Panc1 (cell line): ENCODE data around the gene CYTL1. TPM values are rescaled to one million over a fixed set of nuclear protein-coding genes. Genes with fewer than 3 reads are reported as not detected.

Experiments
- ATAC-seq: fragments of 200-7000 bp; cut with Tn5 transposase; 2 replicates; pipeline ENCODE4 v1.9.1; 2020; ENCODE audit warnings: mild to moderate bottlenecking, moderate library complexity
- BruUV-seq: library from RNA; stranded (reverse); fragments of 400-500 nt; replicated peaks from 2 replicates; lab custom pipeline; 2021; lab: Mats Ljungman, UMichigan
- CTCF ChIA-PET: fragments of 300-600 bp; sonication (Branson Sonifier 250); formaldehyde crosslinking; loops from one replicate; lab custom pipeline; 2022; ENCODE audit warnings: antibody characterized with exemption; lab: Charles Lee
- POLR2A ChIA-PET: fragments of 300-600 bp; sonication (Branson Sonifier 250); formaldehyde crosslinking; loops from one replicate; lab custom pipeline; 2022; ENCODE audit warnings: antibody characterized with exemption; lab: Charles Lee
- DNase-seq: peaks from one replicate; pipeline ENCODE4 v3.0.0-alpha.2; 2010; ENCODE audit warnings: low read depth, low spot score
- H3K27ac ChIP-seq: 2 replicates; pipeline ENCODE4 v1.5.1; 2011; ENCODE audit warnings: mild to moderate bottlenecking, low read length, inconsistent platforms
- H3K27me3 ChIP-seq: fragments of 200-500 bp; sonication (Bioruptor generic); 2 replicates; pipeline ENCODE4 v1.6.0; 2014; ENCODE audit warnings: low read length, inconsistent platforms; ENCODE audit not compliant: control insufficient read depth, insufficient read depth
- H3K36me3 ChIP-seq: fragments of 200-500 bp; sonication (Bioruptor generic); 2 replicates; pipeline ENCODE4 v1.5.1; 2014; ENCODE audit warnings: inconsistent platforms, mild to moderate bottlenecking, low read length, moderate library complexity; ENCODE audit not compliant: control insufficient read depth, insufficient read depth
- H3K4me1 ChIP-seq: 2 replicates; pipeline ENCODE4 v1.5.1; 2011; ENCODE audit warnings: inconsistent platforms, mild to moderate bottlenecking, low read length, moderate library complexity; ENCODE audit not compliant: control insufficient read depth, insufficient read depth
- H3K4me3 ChIP-seq, 2 experiments: 2 replicates each; pipeline ENCODE4 v1.5.1; 2011 to 2012; ENCODE audit warnings: low read depth in 2 of 2, low read length in 2 of 2, mild to moderate bottlenecking in 2 of 2, inconsistent platforms in 1 of 2, moderate library complexity in 1 of 2
- H3K9me3 ChIP-seq: fragments of 200-500 bp; sonication (Bioruptor generic); 2 replicates; pipeline ENCODE4 v1.5.1; 2014; ENCODE audit warnings: low read depth, mild to moderate bottlenecking, inconsistent platforms, low read length, moderate library complexity; ENCODE audit not compliant: control insufficient read depth, insufficient read depth
- CTCF ChIP-seq: fragments of 450-650 bp; IDR thresholded peaks from 2 replicates; pipeline ENCODE4 v1.5.1; 2017; ENCODE audit warnings: mild to moderate bottlenecking
- POLR2AphosphoS5 ChIP-seq: IDR thresholded peaks from 2 replicates; pipeline ENCODE4 v1.6.1; 2012; ENCODE audit warnings: mild to moderate bottlenecking, low read depth, low read length, moderate library complexity
- REST ChIP-seq, 2 experiments: IDR thresholded peaks; 2 replicates each; pipeline ENCODE4 v1.6.1; 2011 to 2012; ENCODE audit warnings: low read depth in 2 of 2, control low read depth in 1 of 2, low read length in 1 of 2, mild to moderate bottlenecking in 1 of 2, moderate library complexity in 1 of 2; ENCODE audit not compliant: insufficient read depth in 1 of 2
- SIN3A ChIP-seq: IDR thresholded peaks from 2 replicates; pipeline ENCODE4 v1.6.1; 2012; ENCODE audit warnings: low read depth, mild to moderate bottlenecking, low read length, moderate library complexity, borderline replicate concordance; ENCODE audit not compliant: insufficient read depth
- TCF7L2 ChIP-seq: IDR thresholded peaks from 2 replicates; pipeline ENCODE4 v1.6.1; 2011; ENCODE audit warnings: mild to moderate bottlenecking, low read depth, low read length, inconsistent platforms
- in situ Hi-C: cut with HindIII; loops from 2 replicates; pipeline ENCODE4 v1.10.0; 2016; ENCODE audit warnings: low sequenced_read_pairs, low pct_unique_long_range_greater_than_20kb
- intact Hi-C: fragments of 100-400 bp; cut with micrococcal nuclease; formaldehyde crosslinking; loops from one replicate; pipeline ENCODE4 v1.10.0; 2022; ENCODE audit not compliant: unreplicated experiment
- total RNA-seq: library from RNA; stranded (reverse); gene quantifications from one replicate; pipeline ENCODE4 v1.2.1, GENCODE V29; 2021; ENCODE audit not compliant: unreplicated experiment

CYTL1 gene
- total RNA-seq, 1 experiment from 2014 or later: not detected

GRCh38 chr4:5034206-5034605 lies 14.9 kb upstream of the CYTL1 start:
- Histone ChIP-seq H3K9me3 (no peaks in the 10 kb centered on the region), H3K27ac (no peak overlapping the region), H3K4me1 (peaks cover 14% of the 10 kb centered on the region), H3K4me3 (no peak overlapping the region), H3K36me3 (no peaks in the 10 kb centered on the region), H3K27me3 (no peaks in the 10 kb centered on the region)
- TF ChIP-seq CTCF (no peak), TCF7L2 (no peak), SIN3A (no peak), POLR2AphosphoS5 (no peak), REST (IDR thresholded peaks at IDR 0.05; ENCODE audit: insufficient read depth in 1 of 2, low read depth in 2 of 2, low read length in 1 of 2) (no peak)
- DNase-seq: no peak
- in situ Hi-C loops (no loop called here), intact Hi-C loops (no loop called here)
- ChIA-PET POLR2A (no interaction called here), CTCF (no interaction called here)
- no peak for ATAC-seq
- no TSS peak for BruUV-seq

GRCh38 chr4:5033281-5033841 lies 14.1 kb upstream of the CYTL1 start:
- CTCF ChIA-PET: no interaction called here
- H3K27ac ChIP-seq: no peak overlapping the region
- no peaks in the 10 kb centered on the region for H3K36me3 ChIP-seq
- ATAC-seq: no peak
- DNase-seq: no peak
- H3K27me3 ChIP-seq: no peaks in the 10 kb centered on the region
- POLR2A ChIA-PET: no interaction called here
- H3K9me3 ChIP-seq: no peaks in the 10 kb centered on the region
- no peak overlapping the region for H3K4me3 ChIP-seq
- TF ChIP-seq REST (IDR thresholded peaks at IDR 0.05; ENCODE audit: insufficient read depth in 1 of 2, low read depth in 2 of 2, low read length in 1 of 2): no peak
- TF ChIP-seq SIN3A: no peak
- TF ChIP-seq POLR2AphosphoS5: no peak
- TF ChIP-seq CTCF: no peak
- TF ChIP-seq TCF7L2: no peak
- no TSS peak for BruUV-seq
- in situ Hi-C loops (no loop called here), intact Hi-C loops (no loop called here)
- H3K4me1 ChIP-seq: peaks cover 12% of the 10 kb centered on the region
